Hematopoietic multipotent progenitor cell treated with erythropoietin and hydrocortisone succinate and interleukin-3 and kit ligand, for 8 days (in vitro differentiated cells): Measurements from ENCODE around the gene NPPA.

ENCODE experiments used
- DNase-seq: peaks from one replicate; pipeline ENCODE4 v3.0.0-alpha.2; 2015

The NPPA gene

GRCh38 chr1:11873395-11874257 is 26.0 kb upstream of the NPPA start:
- DNase-seq = no peak

- DNase-seq = no peak
Observed at GRCh38 chr1:11872545-11872944, 25.0 kb upstream of the NPPA start.

GRCh38 chr1:11869650-11870207 is 22.1 kb upstream of the NPPA start:
- DNase-seq = no peak

- no peak for DNase-seq
Observed at GRCh38 chr1:11869104-11869503, 21.5 kb upstream of the NPPA start.

GRCh38 chr1:11868331-11868980 is 20.9 kb upstream of the NPPA start:
- DNase-seq = no peak

- no peak for DNase-seq
Observed at GRCh38 chr1:11862890-11863289, 15.3 kb upstream of the NPPA start.

- DNase-seq = no peak
Observed at GRCh38 chr1:11860587-11860986, 13.0 kb upstream of the NPPA start.

- no peak for DNase-seq
Observed at GRCh38 chr1:11860083-11860482, 12.5 kb upstream of the NPPA start.

GRCh38 chr1:11858968-11859871 is 11.6 kb upstream of the NPPA start:
- peak; percentile 62 for DNase-seq

- DNase-seq = no peak
Observed at GRCh38 chr1:11858613-11858967, 11.0 kb upstream of the NPPA start, which contains the start of gene NPPB. TSS of gene NPPB (minus strand) at chr1:11858945. CDS start at chr1:11858833, 112 bp downstream.

- no peak for DNase-seq
Observed at GRCh38 chr1:11858158-11858557, 10.6 kb upstream of the NPPA start.

GRCh38 chr1:11857164-11857851 is 9.7 kb upstream of the NPPA start:
- no peak for DNase-seq

GRCh38 chr1:11856698-11857097 is 9.1 kb upstream of the NPPA start:
- DNase-seq = no peak

- no peak for DNase-seq
Observed at GRCh38 chr1:11855430-11855829, 7.8 kb upstream of the NPPA start.

- DNase-seq = no peak
Observed at GRCh38 chr1:11854519-11854918, 6.9 kb upstream of the NPPA start.

GRCh38 chr1:11851180-11851579 is 3.6 kb upstream of the NPPA start:
- peak; percentile 49 for DNase-seq

- no peak for DNase-seq
Observed at GRCh38 chr1:11850156-11850555, 2.6 kb upstream of the NPPA start.

- no peak for DNase-seq
Observed at GRCh38 chr1:11848373-11848700, 754 bp upstream of the NPPA start.

GRCh38 chr1:11845641-11846335 is 1.8 kb downstream of the NPPA start:
- peak; percentile 59 for DNase-seq

GRCh38 chr1:11842154-11843041 is 5.2 kb downstream of the NPPA start:
- peak; percentile 100 for DNase-seq
